ENCODE data around the gene ZBED3. TPM values are rescaled to one million over a fixed set of nuclear protein-coding genes. Genes with fewer than 3 reads are reported as not detected.

ZBED3 gene
- total RNA-seq, 1 donor from 2014 or later: 6.0 TPM

DNA sequence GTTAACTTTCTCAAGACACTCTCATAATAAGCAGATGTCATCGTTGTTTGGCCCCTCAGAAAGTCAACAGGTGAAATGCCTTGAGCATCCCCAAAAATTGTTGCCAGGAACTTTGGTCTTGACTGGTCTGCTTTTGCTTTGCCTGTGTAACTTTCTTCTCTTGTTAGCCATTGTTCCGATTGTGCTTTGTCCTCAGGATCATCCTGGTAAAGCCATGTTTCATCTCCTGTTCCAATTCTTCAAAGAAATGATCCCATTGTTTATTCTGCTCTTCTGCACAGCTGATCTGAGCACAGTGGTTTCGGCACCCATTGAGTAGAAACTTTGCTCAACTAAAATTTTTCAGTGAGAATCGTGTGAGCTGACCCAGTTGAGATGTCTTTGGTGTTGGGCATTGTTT lies 8.1 kb upstream of the ZBED3 start:
- Histone ChIP-seq H3K27me3 (ENCODE audit: insufficient read depth, low read length) (no peaks in the 10 kb centered on the region), H3K4me1 (ENCODE audit: insufficient read depth, low read length) (no peaks in the 10 kb centered on the region), H3K36me3 (ENCODE audit: insufficient read depth, low read length) (no peaks in the 10 kb centered on the region), H4K20me1 (ENCODE audit: insufficient read depth, low read length) (no peaks in the 10 kb centered on the region), H3K4me3 (ENCODE audit: insufficient read depth, low read depth, low read length) (no peak overlapping the region), H3K9me3 (ENCODE audit: insufficient read depth, low read depth, low read length) (no peaks in the 10 kb centered on the region), H3K27ac (ENCODE audit: low read depth, low read length) (no peak overlapping the region), H3K79me2 (ENCODE audit: insufficient read depth, low read length) (no peaks in the 10 kb centered on the region), H3K4me2 (ENCODE audit: low read length) (no peak overlapping the region), H2AFZ (ENCODE audit: low read depth, low read length) (no peak overlapping the region), H3K9ac (ENCODE audit: low read length) (no peak overlapping the region)
- Mint-ChIP-seq H3K27ac (ENCODE audit: unreplicated experiment) (no peak overlapping the region), H3K4me3 (ENCODE audit: unreplicated experiment) (no peak overlapping the region), H3K9me3 (ENCODE audit: unreplicated experiment) (peaks cover 8% of the 10 kb centered on the region), H3K4me1 (ENCODE audit: low read depth, unreplicated experiment) (no peaks in the 10 kb centered on the region), H3K27me3 (ENCODE audit: low read depth, unreplicated experiment) (no peaks in the 10 kb centered on the region), H3K36me3 (ENCODE audit: low read depth, unreplicated experiment) (peaks cover 34% of the 10 kb centered on the region)
- FAIRE-seq: no peak
- no peak for DNase-seq (ENCODE audit: low read depth)
- TF ChIP-seq, protein P1, sequence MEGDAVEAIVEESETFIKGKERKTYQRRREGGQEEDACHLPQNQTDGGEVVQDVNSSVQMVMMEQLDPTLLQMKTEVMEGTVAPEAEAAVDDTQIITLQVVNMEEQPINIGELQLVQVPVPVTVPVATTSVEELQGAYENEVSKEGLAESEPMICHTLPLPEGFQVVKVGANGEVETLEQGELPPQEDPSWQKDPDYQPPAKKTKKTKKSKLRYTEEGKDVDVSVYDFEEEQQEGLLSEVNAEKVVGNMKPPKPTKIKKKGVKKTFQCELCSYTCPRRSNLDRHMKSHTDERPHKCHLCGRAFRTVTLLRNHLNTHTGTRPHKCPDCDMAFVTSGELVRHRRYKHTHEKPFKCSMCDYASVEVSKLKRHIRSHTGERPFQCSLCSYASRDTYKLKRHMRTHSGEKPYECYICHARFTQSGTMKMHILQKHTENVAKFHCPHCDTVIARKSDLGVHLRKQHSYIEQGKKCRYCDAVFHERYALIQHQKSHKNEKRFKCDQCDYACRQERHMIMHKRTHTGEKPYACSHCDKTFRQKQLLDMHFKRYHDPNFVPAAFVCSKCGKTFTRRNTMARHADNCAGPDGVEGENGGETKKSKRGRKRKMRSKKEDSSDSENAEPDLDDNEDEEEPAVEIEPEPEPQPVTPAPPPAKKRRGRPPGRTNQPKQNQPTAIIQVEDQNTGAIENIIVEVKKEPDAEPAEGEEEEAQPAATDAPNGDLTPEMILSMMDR (IDR thresholded peaks at IDR 0.05; ENCODE audit: insufficient read depth, low read depth, low read length): no peak
- TF ChIP-seq EZH2 (IDR thresholded peaks at IDR 0.05; ENCODE audit: insufficient read depth, low read length): no peak

DNA sequence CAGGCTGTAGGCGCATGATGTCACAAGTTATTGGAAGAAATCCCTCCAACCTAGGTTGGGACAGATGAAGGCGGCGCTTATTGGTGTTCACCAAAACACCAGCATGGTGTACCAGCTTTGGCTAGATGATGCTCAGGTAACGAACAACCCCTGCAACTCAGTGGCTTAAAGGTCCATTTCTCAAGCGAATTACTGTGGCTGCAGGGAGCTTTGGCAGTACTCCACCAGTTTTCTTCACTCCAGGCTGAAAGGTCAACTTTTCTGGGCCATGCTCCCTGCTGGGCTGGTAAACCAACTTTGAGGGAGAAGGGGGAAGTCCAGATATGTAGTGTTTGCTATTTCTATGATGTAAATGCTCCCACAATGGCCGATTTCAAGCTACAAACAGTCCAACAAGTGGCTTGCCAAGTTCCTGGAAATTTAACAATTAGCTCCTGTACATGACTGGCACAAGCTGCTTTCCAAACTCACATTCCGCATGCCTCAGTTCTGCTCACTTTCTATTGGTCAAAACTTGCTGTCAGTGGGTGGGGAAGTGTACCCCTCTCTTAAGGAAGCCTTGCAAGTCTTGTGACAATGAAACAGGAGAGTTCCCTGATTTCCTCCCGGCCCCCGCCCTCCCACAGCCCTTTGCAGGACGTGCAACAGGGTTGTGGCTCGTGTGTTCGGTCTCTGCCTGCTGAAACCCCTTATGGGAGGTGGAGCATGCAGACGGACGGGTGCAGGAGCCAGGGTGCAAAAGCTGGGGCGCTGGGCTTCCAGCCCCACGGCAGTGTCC lies 588 bp upstream of the ZBED3 start:
- H3K27me3 Mint-ChIP-seq (ENCODE audit: low read depth, unreplicated experiment): no peaks in the 10 kb centered on the region
- no peaks in the 10 kb centered on the region for H3K27me3 ChIP-seq (ENCODE audit: insufficient read depth, low read length)
- H3K9ac ChIP-seq (ENCODE audit: low read length): peak overlapping the region; percentile 88
- H3K4me1 ChIP-seq (ENCODE audit: insufficient read depth, low read length): peaks cover 7% of the 10 kb centered on the region
- peak overlapping the region; percentile 95 for H2AFZ ChIP-seq (ENCODE audit: low read depth, low read length)
- peak overlapping the region; percentile 95 for H3K4me3 Mint-ChIP-seq (ENCODE audit: unreplicated experiment)
- H3K9me3 Mint-ChIP-seq (ENCODE audit: unreplicated experiment): no peaks in the 10 kb centered on the region
- TF ChIP-seq, protein P1 (IDR thresholded peaks at IDR 0.05; ENCODE audit: insufficient read depth, low read depth, low read length): no peak
- TF ChIP-seq EZH2 (IDR thresholded peaks at IDR 0.05; ENCODE audit: insufficient read depth, low read length): no peak
- H3K27ac Mint-ChIP-seq (ENCODE audit: unreplicated experiment): peak overlapping the region; percentile 98
- H3K27ac ChIP-seq (ENCODE audit: low read depth, low read length): peak overlapping the region; percentile 77
- H3K79me2 ChIP-seq (ENCODE audit: insufficient read depth, low read length): no peaks in the 10 kb centered on the region
- no peaks in the 10 kb centered on the region for H3K9me3 ChIP-seq (ENCODE audit: insufficient read depth, low read depth, low read length)
- H3K36me3 ChIP-seq (ENCODE audit: insufficient read depth, low read length): no peaks in the 10 kb centered on the region
- H4K20me1 ChIP-seq (ENCODE audit: insufficient read depth, low read length): no peaks in the 10 kb centered on the region
- FAIRE-seq (peak; percentile 23), DNase-seq (ENCODE audit: low read depth) (peak; percentile 29)
- peaks cover 7% of the 10 kb centered on the region for H3K4me1 Mint-ChIP-seq (ENCODE audit: low read depth, unreplicated experiment)
- H3K36me3 Mint-ChIP-seq (ENCODE audit: low read depth, unreplicated experiment): peaks cover 13% of the 10 kb centered on the region
- peak overlapping the region; percentile 76 for H3K4me3 ChIP-seq (ENCODE audit: insufficient read depth, low read depth, low read length)
- peak overlapping the region; percentile 96 for H3K4me2 ChIP-seq (ENCODE audit: low read length)

DNA sequence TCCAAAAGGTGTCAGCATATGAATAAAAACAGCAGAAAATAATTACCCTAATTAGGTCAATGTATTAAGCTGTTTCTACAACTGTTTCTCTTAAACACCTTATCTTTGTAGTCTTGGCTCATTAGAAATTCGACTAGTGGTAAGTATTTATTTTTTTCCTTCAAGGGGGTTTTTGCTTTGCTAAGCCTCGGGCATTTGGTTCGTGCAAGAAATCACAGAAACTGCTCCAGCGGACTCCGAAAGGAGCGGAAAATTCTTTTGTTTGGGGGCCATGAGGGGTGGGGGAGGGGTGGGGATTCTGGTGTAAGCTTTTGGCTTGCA lies 757 bp downstream of the ZBED3 start:
- no peaks in the 10 kb centered on the region for H3K9me3 ChIP-seq (ENCODE audit: insufficient read depth, low read depth, low read length)
- peaks cover 7% of the 10 kb centered on the region for H3K4me1 ChIP-seq (ENCODE audit: insufficient read depth, low read length)
- Mint-ChIP-seq H3K4me1 (ENCODE audit: low read depth, unreplicated experiment) (peaks cover 7% of the 10 kb centered on the region), H3K36me3 (ENCODE audit: low read depth, unreplicated experiment) (peaks cover 15% of the 10 kb centered on the region), H3K4me3 (ENCODE audit: unreplicated experiment) (peak overlapping the region; percentile 98), H3K27me3 (ENCODE audit: low read depth, unreplicated experiment) (no peaks in the 10 kb centered on the region), H3K9me3 (ENCODE audit: unreplicated experiment) (no peaks in the 10 kb centered on the region), H3K27ac (ENCODE audit: unreplicated experiment) (peak overlapping the region; percentile 100)
- H3K79me2 ChIP-seq (ENCODE audit: insufficient read depth, low read length): no peaks in the 10 kb centered on the region
- no peaks in the 10 kb centered on the region for H3K27me3 ChIP-seq (ENCODE audit: insufficient read depth, low read length)
- H3K9ac ChIP-seq (ENCODE audit: low read length): peak overlapping the region; percentile 88
- H3K4me2 ChIP-seq (ENCODE audit: low read length): peak overlapping the region; percentile 96
- FAIRE-seq (no peak), DNase-seq (ENCODE audit: low read depth) (no peak)
- TF ChIP-seq EZH2 (IDR thresholded peaks at IDR 0.05; ENCODE audit: insufficient read depth, low read length): no peak
- TF ChIP-seq, protein P1 (IDR thresholded peaks at IDR 0.05; ENCODE audit: insufficient read depth, low read depth, low read length): no peak
- H4K20me1 ChIP-seq (ENCODE audit: insufficient read depth, low read length): no peaks in the 10 kb centered on the region
- H3K27ac ChIP-seq (ENCODE audit: low read depth, low read length): peak overlapping the region; percentile 77
- peak overlapping the region; percentile 95 for H2AFZ ChIP-seq (ENCODE audit: low read depth, low read length)
- peak overlapping the region; percentile 76 for H3K4me3 ChIP-seq (ENCODE audit: insufficient read depth, low read depth, low read length)
- no peaks in the 10 kb centered on the region for H3K36me3 ChIP-seq (ENCODE audit: insufficient read depth, low read length)
